ENCODE data around the gene CDC14B. TPM values are rescaled to one million over a fixed set of nuclear protein-coding genes. Genes with fewer than 3 reads are reported as not detected.
A peak's percentile ranks its signal among the peaks of the same experiment; 100 is the strongest.

CDC14B gene
- total RNA-seq, 2 donors from 2014 or later: 18.4 to 19.2 TPM

- Histone ChIP-seq H3K27me3 (no peaks in the 10 kb centered on the region), H3K4me3 (no peak overlapping the region), H3K9me3 (no peaks in the 10 kb centered on the region), H3K4me1 (peaks cover 0 to 10% of the 10 kb centered on the region in 2 donors), H3K36me3 (peaks cover 9% of the 10 kb centered on the region), H3K27ac (no peak overlapping the region)
- no peak for DNase-seq (ENCODE audit: low spot score)
- no peak for TF ChIP-seq CTCF (IDR thresholded peaks at IDR 0.05)
These were observed 124.3 kb downstream of the CDC14B start for GRCh38 chr9:96495341-96495740.

GRCh38 chr9:96494215-96494800 lies 125.3 kb downstream of the CDC14B start:
- Histone ChIP-seq H3K27me3 (no peaks in the 10 kb centered on the region), H3K4me3 (no peak overlapping the region), H3K27ac (no peak overlapping the region), H3K36me3 (peaks cover 19% of the 10 kb centered on the region), H3K4me1 (peaks cover 0 to 10% of the 10 kb centered on the region in 2 donors), H3K9me3 (no peaks in the 10 kb centered on the region)
- TF ChIP-seq CTCF (IDR thresholded peaks at IDR 0.05): no peak
- no peak for DNase-seq (ENCODE audit: low spot score)

- Histone ChIP-seq H3K36me3 (peaks cover 25% of the 10 kb centered on the region), H3K9me3 (no peaks in the 10 kb centered on the region), H3K27ac (no peak overlapping the region), H3K27me3 (no peaks in the 10 kb centered on the region), H3K4me1 (peaks cover 0 to 12% of the 10 kb centered on the region in 2 donors), H3K4me3 (no peak overlapping the region)
- TF ChIP-seq CTCF (IDR thresholded peaks at IDR 0.05): no peak
- no peak for DNase-seq (ENCODE audit: low spot score)
These were observed 125.9 kb downstream of the CDC14B start for GRCh38 chr9:96493757-96494156.

DNA sequence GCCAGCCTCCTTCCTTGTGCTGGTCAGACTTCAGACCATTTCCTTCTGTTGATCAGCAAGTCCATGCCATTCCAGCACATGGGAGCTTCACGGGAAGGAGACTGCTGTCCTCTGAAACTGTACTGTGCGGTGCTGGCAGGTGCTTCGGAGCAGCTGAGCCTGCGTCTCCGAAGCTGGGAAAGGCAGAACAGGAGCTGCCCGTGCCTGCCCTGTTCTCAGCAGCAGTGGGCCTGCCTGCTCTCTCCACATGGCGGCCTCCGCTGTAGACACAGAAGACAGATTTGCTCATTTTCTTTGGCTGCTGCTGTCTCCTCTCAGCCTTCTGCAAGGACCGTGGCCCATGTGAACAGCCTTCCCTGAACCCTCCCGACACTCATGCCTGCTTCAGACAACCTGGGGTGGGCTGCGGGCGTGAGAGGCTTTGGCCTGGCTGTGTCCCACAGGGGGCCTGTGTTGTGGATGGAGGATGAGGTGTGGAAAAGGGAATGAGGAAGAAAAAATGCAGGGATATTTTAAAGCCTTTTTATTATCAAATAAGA lies 126.6 kb downstream of the CDC14B start:
- DNase-seq (ENCODE audit: low spot score): no peak
- Histone ChIP-seq H3K27ac (no peak overlapping the region), H3K27me3 (no peaks in the 10 kb centered on the region), H3K36me3 (peaks cover 32% of the 10 kb centered on the region), H3K4me1 (peaks cover 0 to 19% of the 10 kb centered on the region in 2 donors), H3K4me3 (no peak overlapping the region), H3K9me3 (no peaks in the 10 kb centered on the region)
- TF ChIP-seq CTCF (IDR thresholded peaks at IDR 0.05): no peak

DNA sequence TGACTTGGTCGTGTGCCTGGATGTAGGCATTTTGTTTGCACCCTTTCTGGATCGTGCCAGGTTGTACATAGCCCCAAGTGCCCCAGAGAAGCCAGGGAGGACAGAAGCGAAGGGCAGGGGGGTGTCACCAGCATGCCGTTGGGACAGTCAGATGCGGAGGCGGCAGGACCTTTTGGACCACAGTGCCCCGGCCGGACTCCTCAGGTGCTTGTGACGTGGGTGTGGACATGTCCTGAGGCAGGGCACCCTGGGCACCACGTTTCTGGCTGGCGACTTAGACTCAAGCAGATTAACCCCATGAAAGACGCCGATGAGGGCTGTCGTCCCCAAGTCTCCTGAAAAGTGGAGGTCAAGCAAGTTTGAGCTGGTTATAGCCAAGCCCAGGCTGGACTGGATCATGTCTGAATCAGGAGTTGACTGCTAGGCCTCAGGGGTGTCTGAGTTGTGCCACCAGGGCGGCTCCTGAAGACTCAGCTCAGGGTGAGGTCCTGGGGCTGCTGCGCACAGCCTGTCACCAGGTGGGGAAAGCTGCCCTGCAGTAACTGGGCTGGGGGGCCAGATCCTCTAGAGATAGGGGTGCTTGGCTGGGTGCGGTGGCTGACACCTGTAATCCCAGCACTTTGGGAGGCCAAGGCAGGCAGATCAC lies 127.6 kb downstream of the CDC14B start:
- peaks cover 33% of the 10 kb centered on the region for H3K36me3 ChIP-seq
- no peak for TF ChIP-seq CTCF (IDR thresholded peaks at IDR 0.05)
- H3K9me3 ChIP-seq: no peaks in the 10 kb centered on the region
- H3K27ac ChIP-seq: peak overlapping the region; percentile 4 to 23
- no peak for DNase-seq (ENCODE audit: low spot score)
- H3K4me3 ChIP-seq: no peak overlapping the region
- no peaks in the 10 kb centered on the region for H3K27me3 ChIP-seq
- peaks cover 0 to 29% of the 10 kb centered on the region in 2 donors for H3K4me1 ChIP-seq

All from right atrium auricular region (tissue), 2 donors.